HEK293 (cell line): ENCODE data around the gene GPX8.

ENCODE experiments used
- CTCF ChIA-PET: fragments of 350-600 bp; formaldehyde crosslinking; extraction: SDS; loops from one replicate; lab custom pipeline; 2021; ENCODE audit warnings: antibody characterized with exemption; lab: Yijun Ruan, JAX
- POLR2A ChIA-PET: fragments of 300-600 bp; formaldehyde crosslinking; extraction: SDS; loops from one replicate; lab custom pipeline; 2020; ENCODE audit warnings: antibody characterized with exemption, inconsistent platforms; lab: Yijun Ruan, JAX
- H3K27ac ChIP-seq: fragments of 200-500 bp; sonication (Bioruptor generic); 2 replicates; pipeline ENCODE4 v1.5.1; 2014; ENCODE audit warnings: low read depth, low read length, control low read depth, inconsistent platforms; ENCODE audit errors: extremely low read depth
- H3K36me3 ChIP-seq, 2 experiments: fragments of 200-500 bp in 1 of 2; sonication (Bioruptor generic) in 1 of 2; 1 replicate in 1 of 2; 2 replicates in 1 of 2; pipeline ENCODE4 v1.5.1; 2014 to 2017; ENCODE audit warnings: inconsistent platforms in 2 of 2, low read length in 2 of 2; ENCODE audit not compliant: control insufficient read depth in 2 of 2, insufficient read depth in 1 of 2
- H3K4me1 ChIP-seq: fragments of 200-500 bp; sonication (Bioruptor generic); 2 replicates; pipeline ENCODE4 v1.5.1; 2014; ENCODE audit warnings: mild to moderate bottlenecking, low read length, inconsistent platforms; ENCODE audit not compliant: control insufficient read depth, insufficient read depth
- H3K4me3 ChIP-seq: 2 replicates; pipeline ENCODE4 v1.5.1; 2011; ENCODE audit warnings: low read depth, mild to moderate bottlenecking, control low read depth, low read length, moderate library complexity
- H3K9me3 ChIP-seq: fragments of 200-500 bp; sonication (Bioruptor generic); 2 replicates; pipeline ENCODE4 v1.5.1; 2014; ENCODE audit warnings: low read depth, low read length, inconsistent platforms; ENCODE audit not compliant: control insufficient read depth, insufficient read depth
- GLIS2 ChIP-seq: fragments of 450-650 bp; formaldehyde crosslinking; IDR thresholded peaks from 2 replicates; pipeline ENCODE4 v1.5.1; 2016; ENCODE audit warnings: missing biosample characterization, missing genetic modification characterization
- PRDM1 ChIP-seq: fragments of 450-650 bp; formaldehyde crosslinking; IDR thresholded peaks from 2 replicates; pipeline ENCODE4; 2016; ENCODE audit warnings: missing biosample characterization, missing genetic modification characterization
- ZFHX2 ChIP-seq: fragments of 450-650 bp; formaldehyde crosslinking; conservative IDR thresholded peaks from 2 replicates; pipeline ENCODE4 v1.5.1; 2016; ENCODE audit warnings: missing biosample characterization, missing genetic modification characterization
- ZNF112 ChIP-seq: fragments of 450-650 bp; formaldehyde crosslinking; IDR thresholded peaks from 2 replicates; pipeline ENCODE4 v1.5.0; 2017; ENCODE audit warnings: missing biosample characterization, missing genetic modification characterization
- ZNF121 ChIP-seq: fragments of 450-650 bp; formaldehyde crosslinking; IDR thresholded peaks from 2 replicates; pipeline ENCODE4 v1.5.1; 2016; ENCODE audit warnings: missing biosample characterization, missing genetic modification characterization
- ZNF146 ChIP-seq: fragments of 450-650 bp; formaldehyde crosslinking; IDR thresholded peaks from 2 replicates; pipeline ENCODE4 v1.5.1; 2016; ENCODE audit warnings: missing biosample characterization, missing genetic modification characterization
- ZNF155 ChIP-seq: fragments of 450-650 bp; formaldehyde crosslinking; IDR thresholded peaks from 2 replicates; pipeline ENCODE4 v1.5.1; 2016; ENCODE audit warnings: missing biosample characterization, missing genetic modification characterization
- ZNF214 ChIP-seq: fragments of 450-650 bp; formaldehyde crosslinking; IDR thresholded peaks from 2 replicates; pipeline ENCODE4 v1.5.1; 2017; ENCODE audit warnings: missing biosample characterization, mild to moderate bottlenecking, missing genetic modification characterization, borderline replicate concordance
- ZNF510 ChIP-seq: fragments of 450-650 bp; formaldehyde crosslinking; IDR thresholded peaks from 2 replicates; pipeline ENCODE4 v1.5.1; 2018; ENCODE audit warnings: mild to moderate bottlenecking, missing genetic modification characterization, missing biosample characterization; ENCODE audit not compliant: insufficient replicate concordance
- ZNF660 ChIP-seq: fragments of 450-650 bp; IDR thresholded peaks from 2 replicates; pipeline ENCODE4 v1.5.1; 2018; ENCODE audit warnings: missing biosample characterization, mild to moderate bottlenecking, missing genetic modification characterization
- ZNF707 ChIP-seq: fragments of 450-650 bp; formaldehyde crosslinking; IDR thresholded peaks from 2 replicates; pipeline ENCODE4 v1.5.1; 2016; ENCODE audit warnings: missing biosample characterization, missing genetic modification characterization
- TF ChIP-seq, protein P1 (sequence below): fragments of 450-650 bp; formaldehyde crosslinking; IDR thresholded peaks from 2 replicates; pipeline ENCODE4 v1.5.1; 2016; ENCODE audit warnings: missing biosample characterization, missing genetic modification characterization
- TF ChIP-seq, protein P2 (sequence below): fragments of 450-650 bp; formaldehyde crosslinking; IDR thresholded peaks from 2 replicates; pipeline ENCODE4 v1.5.1; 2016; ENCODE audit warnings: missing biosample characterization, missing genetic modification characterization
- TF ChIP-seq, protein P3 (sequence below): fragments of 450-650 bp; formaldehyde crosslinking; IDR thresholded peaks from 2 replicates; pipeline ENCODE4 v1.5.1; 2016; ENCODE audit warnings: missing biosample characterization, missing genetic modification characterization
- TF ChIP-seq, protein P4 (sequence below): fragments of 450-650 bp; formaldehyde crosslinking; IDR thresholded peaks from 2 replicates; pipeline ENCODE4 v1.5.1; 2017; ENCODE audit warnings: missing biosample characterization, missing genetic modification characterization
- TF ChIP-seq, protein P5 (sequence below): sonication (generic); formaldehyde crosslinking; IDR thresholded peaks from 2 replicates; pipeline ENCODE4 v1.8.1; 2022; ENCODE audit warnings: mild to moderate bottlenecking, moderate library complexity, missing genetic modification reagents

The GPX8 gene

DNA sequence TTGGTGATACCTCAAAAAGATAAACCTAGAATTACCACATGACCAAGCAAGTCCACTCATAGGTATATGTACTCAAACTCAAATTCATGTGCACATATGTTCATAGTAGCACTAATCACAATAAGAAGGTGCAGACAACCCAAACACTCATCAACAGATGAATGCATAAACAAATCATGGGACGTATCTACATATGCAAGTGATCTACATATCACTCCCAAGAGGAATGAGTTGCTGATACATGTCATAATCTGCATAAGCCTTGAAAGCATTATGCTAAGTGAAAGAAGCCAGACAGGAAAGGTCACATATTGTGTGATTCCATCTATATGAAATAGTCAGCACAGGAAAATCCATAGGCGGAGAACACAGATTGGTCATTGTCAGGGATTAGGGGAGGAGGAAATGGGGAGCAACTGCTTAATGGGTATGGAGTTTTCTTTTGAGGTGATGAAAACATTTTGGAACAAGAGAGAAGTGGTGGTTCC is 10.6 kb upstream of the GPX8 start (continued):
- TF ChIP-seq, protein P1, sequence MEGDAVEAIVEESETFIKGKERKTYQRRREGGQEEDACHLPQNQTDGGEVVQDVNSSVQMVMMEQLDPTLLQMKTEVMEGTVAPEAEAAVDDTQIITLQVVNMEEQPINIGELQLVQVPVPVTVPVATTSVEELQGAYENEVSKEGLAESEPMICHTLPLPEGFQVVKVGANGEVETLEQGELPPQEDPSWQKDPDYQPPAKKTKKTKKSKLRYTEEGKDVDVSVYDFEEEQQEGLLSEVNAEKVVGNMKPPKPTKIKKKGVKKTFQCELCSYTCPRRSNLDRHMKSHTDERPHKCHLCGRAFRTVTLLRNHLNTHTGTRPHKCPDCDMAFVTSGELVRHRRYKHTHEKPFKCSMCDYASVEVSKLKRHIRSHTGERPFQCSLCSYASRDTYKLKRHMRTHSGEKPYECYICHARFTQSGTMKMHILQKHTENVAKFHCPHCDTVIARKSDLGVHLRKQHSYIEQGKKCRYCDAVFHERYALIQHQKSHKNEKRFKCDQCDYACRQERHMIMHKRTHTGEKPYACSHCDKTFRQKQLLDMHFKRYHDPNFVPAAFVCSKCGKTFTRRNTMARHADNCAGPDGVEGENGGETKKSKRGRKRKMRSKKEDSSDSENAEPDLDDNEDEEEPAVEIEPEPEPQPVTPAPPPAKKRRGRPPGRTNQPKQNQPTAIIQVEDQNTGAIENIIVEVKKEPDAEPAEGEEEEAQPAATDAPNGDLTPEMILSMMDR (tag by site-specific recombination) = no peak
- TF ChIP-seq, protein P2, sequence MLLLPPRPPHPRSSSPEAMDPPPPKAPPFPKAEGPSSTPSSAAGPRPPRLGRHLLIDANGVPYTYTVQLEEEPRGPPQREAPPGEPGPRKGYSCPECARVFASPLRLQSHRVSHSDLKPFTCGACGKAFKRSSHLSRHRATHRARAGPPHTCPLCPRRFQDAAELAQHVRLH = no peak
- TF ChIP-seq, protein P3, sequence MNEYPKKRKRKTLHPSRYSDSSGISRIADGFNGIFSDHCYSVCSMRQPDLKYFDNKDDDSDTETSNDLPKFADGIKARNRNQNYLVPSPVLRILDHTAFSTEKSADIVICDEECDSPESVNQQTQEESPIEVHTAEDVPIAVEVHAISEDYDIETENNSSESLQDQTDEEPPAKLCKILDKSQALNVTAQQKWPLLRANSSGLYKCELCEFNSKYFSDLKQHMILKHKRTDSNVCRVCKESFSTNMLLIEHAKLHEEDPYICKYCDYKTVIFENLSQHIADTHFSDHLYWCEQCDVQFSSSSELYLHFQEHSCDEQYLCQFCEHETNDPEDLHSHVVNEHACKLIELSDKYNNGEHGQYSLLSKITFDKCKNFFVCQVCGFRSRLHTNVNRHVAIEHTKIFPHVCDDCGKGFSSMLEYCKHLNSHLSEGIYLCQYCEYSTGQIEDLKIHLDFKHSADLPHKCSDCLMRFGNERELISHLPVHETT (tag by site-specific recombination) = no peak
- TF ChIP-seq ZNF510 (tag by site-specific recombination) = no peak
- no peak for TF ChIP-seq ZNF660 (tag by site-specific recombination)

DNA sequence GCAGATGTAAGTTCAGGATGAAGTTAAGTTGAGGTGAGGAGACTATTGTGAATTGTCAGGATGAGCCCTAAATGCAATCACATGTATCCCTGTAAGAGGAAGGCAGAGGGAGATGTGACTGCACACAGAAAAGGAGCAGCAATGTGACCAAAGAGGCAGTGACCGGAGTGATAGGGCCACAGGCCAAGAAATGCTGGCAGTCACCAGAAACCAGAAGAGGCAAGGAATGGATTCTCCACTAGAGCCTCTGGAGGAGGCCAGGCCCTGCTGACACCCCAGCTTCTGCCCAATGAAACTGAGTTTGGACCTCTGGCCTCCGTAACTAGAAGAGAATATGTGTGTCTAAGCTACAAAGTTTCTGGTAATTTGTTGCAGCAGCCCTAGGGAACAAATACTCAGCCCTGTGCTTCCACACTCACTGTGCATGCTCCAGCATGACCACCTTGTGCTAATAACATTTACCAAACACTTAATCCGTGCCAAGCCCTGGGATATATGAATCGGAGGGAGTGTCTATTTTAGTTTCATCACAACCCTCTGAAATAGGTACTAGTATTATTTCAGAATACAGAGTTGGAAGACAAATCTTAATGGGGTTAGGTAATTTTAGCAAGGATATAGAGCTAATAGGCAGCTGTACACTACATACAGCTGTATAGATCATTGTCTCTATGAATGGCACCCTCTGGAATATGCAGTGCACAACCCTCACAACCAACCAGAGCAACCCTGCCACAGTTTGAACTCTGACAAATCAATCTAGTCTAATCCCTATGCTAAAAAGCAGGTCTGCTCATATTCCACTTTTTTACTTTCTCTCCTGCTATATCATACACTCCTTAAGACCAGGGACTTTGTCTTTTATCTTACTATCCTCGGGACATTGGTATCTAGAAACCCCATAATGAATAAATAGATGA is 7.8 kb upstream of the GPX8 start:
- H3K36me3 ChIP-seq = no peaks in the 10 kb centered on the region
- CTCF ChIA-PET = interaction anchor here (1.1 to 3.2 kb wide), 4 partner anchors 8 to 246 kb away, joined by 3 to 16 read pairs (median 7); partner anchors contain the start of gene GPX8
- TF ChIP-seq, protein P4, sequence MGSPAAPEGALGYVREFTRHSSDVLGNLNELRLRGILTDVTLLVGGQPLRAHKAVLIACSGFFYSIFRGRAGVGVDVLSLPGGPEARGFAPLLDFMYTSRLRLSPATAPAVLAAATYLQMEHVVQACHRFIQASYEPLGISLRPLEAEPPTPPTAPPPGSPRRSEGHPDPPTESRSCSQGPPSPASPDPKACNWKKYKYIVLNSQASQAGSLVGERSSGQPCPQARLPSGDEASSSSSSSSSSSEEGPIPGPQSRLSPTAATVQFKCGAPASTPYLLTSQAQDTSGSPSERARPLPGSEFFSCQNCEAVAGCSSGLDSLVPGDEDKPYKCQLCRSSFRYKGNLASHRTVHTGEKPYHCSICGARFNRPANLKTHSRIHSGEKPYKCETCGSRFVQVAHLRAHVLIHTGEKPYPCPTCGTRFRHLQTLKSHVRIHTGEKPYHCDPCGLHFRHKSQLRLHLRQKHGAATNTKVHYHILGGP = no peak
- TF ChIP-seq ZFHX2 (tag by site-specific recombination) = no peak
- TF ChIP-seq, all 188 proteins: peak for 0
- no peaks in the 10 kb centered on the region for H3K4me1 ChIP-seq
- H3K27ac ChIP-seq = no peak overlapping the region
- H3K4me3 ChIP-seq = no peak overlapping the region
- H3K9me3 ChIP-seq = no peaks in the 10 kb centered on the region
- POLR2A ChIA-PET = no interaction called here

DNA sequence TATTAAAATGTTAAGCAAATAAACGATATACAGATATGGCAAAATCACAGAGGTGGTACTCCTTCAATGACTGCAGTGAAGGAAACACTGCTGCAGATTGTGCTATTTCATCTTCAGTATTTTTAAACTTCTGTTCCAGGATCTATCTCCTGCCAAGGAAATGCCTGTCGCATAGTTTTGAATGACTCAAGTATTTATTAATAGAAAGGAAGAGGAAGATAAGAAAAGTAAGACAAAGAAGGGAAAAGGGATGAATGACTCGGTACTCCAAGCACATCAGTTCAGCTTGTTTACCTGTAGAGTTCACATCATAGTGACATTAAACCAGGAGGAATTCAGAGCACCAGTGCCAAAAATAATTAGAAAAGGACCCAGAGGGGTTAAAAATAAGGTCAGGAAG is 5.1 kb upstream of the GPX8 start:
- Histone ChIP-seq H3K4me3 (no peak overlapping the region), H3K4me1 (no peaks in the 10 kb centered on the region), H3K36me3 (no peaks in the 10 kb centered on the region), H3K9me3 (no peaks in the 10 kb centered on the region), H3K27ac (no peak overlapping the region)
- TF ChIP-seq, protein P5, sequence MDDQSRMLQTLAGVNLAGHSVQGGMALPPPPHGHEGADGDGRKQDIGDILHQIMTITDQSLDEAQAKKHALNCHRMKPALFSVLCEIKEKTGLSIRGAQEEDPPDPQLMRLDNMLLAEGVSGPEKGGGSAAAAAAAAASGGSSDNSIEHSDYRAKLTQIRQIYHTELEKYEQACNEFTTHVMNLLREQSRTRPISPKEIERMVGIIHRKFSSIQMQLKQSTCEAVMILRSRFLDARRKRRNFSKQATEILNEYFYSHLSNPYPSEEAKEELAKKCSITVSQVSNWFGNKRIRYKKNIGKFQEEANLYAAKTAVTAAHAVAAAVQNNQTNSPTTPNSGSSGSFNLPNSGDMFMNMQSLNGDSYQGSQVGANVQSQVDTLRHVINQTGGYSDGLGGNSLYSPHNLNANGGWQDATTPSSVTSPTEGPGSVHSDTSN (CRISPR knock-in tag) = no peak
- TF ChIP-seq ZNF112 (tag by site-specific recombination) (no peak), PRDM1 (no peak), GLIS2 (tag by site-specific recombination) (no peak), ZNF707 (tag by site-specific recombination) (no peak), ZNF146 (tag by site-specific recombination) (no peak), ZNF214 (tag by site-specific recombination) (no peak), ZNF155 (tag by site-specific recombination) (no peak), ZNF121 (no peak)
- POLR2A ChIA-PET = no interaction called here
- CTCF ChIA-PET = interaction anchor here (1.0 kb wide), 1 partner anchor 249 kb away, joined by 4 read pairs; no protein-coding TSS in a partner anchor
